Fibroblast of lung (primary cell): ENCODE data around the gene NRF1.

Source experiments
- EZH2 ChIP-seq: IDR thresholded peaks from 2 replicates; pipeline ENCODE4 v1.5.1; 2012; ENCODE audit warnings: low read length, control low read depth, mild to moderate bottlenecking; ENCODE audit errors: missing control alignments
- TF ChIP-seq, protein P1 (sequence below), 2 donors: IDR thresholded peaks in 1 of 2; conservative IDR thresholded peaks in 1 of 2; 1 replicate in 1 of 2; 2 replicates in 1 of 2; pipeline ENCODE4 v1.5.1; 2011 to 2012; ENCODE audit warnings: low read length in 2 of 2, control low read depth in 1 of 2, inconsistent platforms in 1 of 2, low read depth in 1 of 2, mild to moderate bottlenecking in 1 of 2

DNA sequence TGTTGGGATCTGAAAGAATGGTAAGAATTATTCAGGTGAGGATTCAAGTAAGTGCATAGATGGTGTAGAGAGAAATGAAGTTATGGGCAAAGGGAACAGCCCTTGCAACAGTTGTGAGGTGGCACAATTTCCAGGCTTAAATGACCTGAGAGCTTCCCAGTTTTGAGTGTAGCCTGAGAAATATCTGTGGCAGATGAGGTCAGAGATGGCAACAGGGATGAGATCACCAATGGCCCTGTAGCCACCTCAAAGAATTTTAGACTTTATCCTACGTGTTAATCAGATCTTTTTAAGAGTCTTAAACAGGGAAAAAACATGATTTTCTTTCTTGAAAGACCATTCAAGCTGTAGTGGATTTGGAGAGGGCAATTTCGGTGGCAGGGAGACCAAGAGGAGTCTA lies 1.9 kb upstream of the NRF1 start:
- TF ChIP-seq, protein P1, sequence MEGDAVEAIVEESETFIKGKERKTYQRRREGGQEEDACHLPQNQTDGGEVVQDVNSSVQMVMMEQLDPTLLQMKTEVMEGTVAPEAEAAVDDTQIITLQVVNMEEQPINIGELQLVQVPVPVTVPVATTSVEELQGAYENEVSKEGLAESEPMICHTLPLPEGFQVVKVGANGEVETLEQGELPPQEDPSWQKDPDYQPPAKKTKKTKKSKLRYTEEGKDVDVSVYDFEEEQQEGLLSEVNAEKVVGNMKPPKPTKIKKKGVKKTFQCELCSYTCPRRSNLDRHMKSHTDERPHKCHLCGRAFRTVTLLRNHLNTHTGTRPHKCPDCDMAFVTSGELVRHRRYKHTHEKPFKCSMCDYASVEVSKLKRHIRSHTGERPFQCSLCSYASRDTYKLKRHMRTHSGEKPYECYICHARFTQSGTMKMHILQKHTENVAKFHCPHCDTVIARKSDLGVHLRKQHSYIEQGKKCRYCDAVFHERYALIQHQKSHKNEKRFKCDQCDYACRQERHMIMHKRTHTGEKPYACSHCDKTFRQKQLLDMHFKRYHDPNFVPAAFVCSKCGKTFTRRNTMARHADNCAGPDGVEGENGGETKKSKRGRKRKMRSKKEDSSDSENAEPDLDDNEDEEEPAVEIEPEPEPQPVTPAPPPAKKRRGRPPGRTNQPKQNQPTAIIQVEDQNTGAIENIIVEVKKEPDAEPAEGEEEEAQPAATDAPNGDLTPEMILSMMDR (conservative IDR thresholded peaks at IDR 0.05 in 1 of 2, IDR thresholded peaks at IDR 0.05 in 1 of 2; ENCODE audit: low read depth in 1 of 2, low read length in 2 of 2): no peak
- TF ChIP-seq EZH2: no peak
